SH-SY5Y (cell line): ENCODE measurements around the gene SPOP.

Experiments
- GATA2 ChIP-seq: IDR thresholded peaks from 2 replicates; pipeline ENCODE4 v1.6.1; 2011; ENCODE audit warnings: mild to moderate bottlenecking, low read depth, low read length
- GATA3 ChIP-seq: IDR thresholded peaks from 2 replicates; pipeline ENCODE4 v1.6.1; 2011; ENCODE audit warnings: low read depth, mild to moderate bottlenecking, low read length, moderate library complexity

DNA sequence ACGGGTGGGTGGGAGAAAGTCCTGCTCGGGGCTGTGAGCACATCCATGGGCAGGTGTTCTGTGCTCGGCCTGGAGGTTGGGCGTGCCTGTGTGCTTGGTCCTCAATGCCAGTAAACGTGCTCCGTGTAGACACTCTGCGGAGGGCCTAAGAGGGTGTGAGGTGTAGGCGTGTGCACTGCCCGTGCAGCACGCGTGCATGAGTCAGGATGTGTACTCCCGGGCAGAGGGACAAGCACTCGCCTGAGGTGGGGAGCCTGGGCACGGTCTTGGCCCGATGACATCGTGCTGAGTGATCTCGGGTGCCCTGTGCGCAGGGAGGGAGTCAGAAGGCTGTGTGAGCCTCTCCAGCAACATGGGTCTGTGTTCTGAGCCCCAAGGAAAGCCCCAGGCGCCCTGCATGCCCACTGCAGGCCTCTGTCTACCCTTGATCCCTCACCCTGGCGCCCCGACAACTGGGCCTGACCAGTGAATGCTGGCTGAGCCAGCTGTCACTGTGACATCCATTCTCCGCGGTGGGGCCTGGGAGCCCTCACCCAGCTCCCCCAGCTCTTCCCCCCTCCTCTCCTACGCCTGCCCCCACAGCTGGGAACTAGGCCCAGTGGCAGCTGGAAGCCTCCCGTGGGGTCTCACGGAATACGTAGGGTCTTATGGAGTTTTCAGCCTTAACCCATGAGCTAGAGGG, 125.7 kb downstream of the SPOP start:
- TF ChIP-seq GATA3: no peak
- no peak for TF ChIP-seq GATA2
